Vagina (tissue), 2 donors: ENCODE data around the gene ZCWPW1.
"Not testable (repeated sequence)": the region's sequence is repeated elsewhere in the genome, so short reads cannot be mapped to it uniquely, and the experiment has no call there.

Source experiments
- CTCF ChIP-seq, 3 experiments: fragments of 450-650 bp in 2 of 3; fragments of 200-600 bp in 1 of 3; sonication (generic) in 1 of 3; IDR thresholded peaks; one replicate each; pipeline ENCODE4 v1.5.1; 2017 to 2019; ENCODE audit warnings: antibody characterized with exemption in 3 of 3, mild to moderate bottlenecking in 2 of 3, moderate library complexity in 2 of 3
- POLR2A ChIP-seq, 2 donors: fragments of 450-650 bp; IDR thresholded peaks; one replicate each; pipeline ENCODE4 v1.6.1; 2017; ENCODE audit warnings: antibody characterized with exemption in 2 of 2, mild to moderate bottlenecking in 2 of 2, moderate library complexity in 2 of 2
- POLR2AphosphoS5 ChIP-seq, 2 donors: sonication (generic); formaldehyde crosslinking; IDR thresholded peaks; one replicate each; pipeline ENCODE4 v1.9.0; 2017; ENCODE audit warnings: antibody characterized with exemption in 2 of 2, mild to moderate bottlenecking in 2 of 2, low read depth in 1 of 2; ENCODE audit not compliant: insufficient read depth in 1 of 2

DNA sequence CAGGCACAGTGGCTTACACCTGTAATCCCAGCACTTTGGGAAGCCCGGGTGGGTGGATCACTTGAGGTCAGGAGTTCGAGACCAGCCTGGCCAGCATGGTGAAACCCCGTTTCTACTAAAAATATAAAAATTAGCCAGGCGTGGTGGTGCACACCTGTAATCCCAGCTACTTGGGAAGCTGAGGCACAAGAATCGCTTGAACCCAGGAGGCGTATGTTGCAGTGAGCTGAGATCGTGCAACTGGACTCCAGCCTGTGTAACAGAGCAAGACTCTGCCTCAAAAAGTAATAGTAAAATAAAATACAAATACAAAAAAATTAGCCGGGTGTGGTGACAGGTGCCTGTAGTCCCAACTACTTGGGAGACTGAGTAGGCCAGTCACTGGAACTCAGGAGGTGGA lies 10.2 kb upstream of the ZCWPW1 start:
- not testable (repeated sequence) for TF ChIP-seq CTCF (IDR thresholded peaks at IDR 0.05); POLR2A (IDR thresholded peaks at IDR 0.05); POLR2AphosphoS5 (IDR thresholded peaks at IDR 0.05; ENCODE audit: insufficient read depth in 1 of 2, low read depth in 1 of 2)
